Skin epidermis (tissue), 12 donors: ENCODE data around the gene GPR31.

Experiments
- H3K27ac ChIP-seq, 21 experiments: fragments of 200-600 bp; sonication (generic) in 11 of 21; one replicate each; pipeline ENCODE4 v1.5.0; 2020; ENCODE audit warnings: mild to moderate bottlenecking in 3 of 21, inconsistent platforms in 2 of 21, moderate library complexity in 2 of 21
- H3K4me3 ChIP-seq, 7 experiments: fragments of 200-600 bp; sonication (generic) in 2 of 7; one replicate each; pipeline ENCODE4 v1.5.0; 2020; ENCODE audit warnings: inconsistent platforms in 2 of 7, mild to moderate bottlenecking in 2 of 7, moderate library complexity in 1 of 7

GPR31 gene

GRCh38 chr6:167122041-167122826, 35.5 kb downstream of the GPR31 start:
- H3K27ac ChIP-seq = peak overlapping the region in 9 of 21 experiments; percentile 5 to 84 (median 60)
- H3K4me3 ChIP-seq = peak overlapping the region in 1 of 7 experiments; percentile 21

DNA sequence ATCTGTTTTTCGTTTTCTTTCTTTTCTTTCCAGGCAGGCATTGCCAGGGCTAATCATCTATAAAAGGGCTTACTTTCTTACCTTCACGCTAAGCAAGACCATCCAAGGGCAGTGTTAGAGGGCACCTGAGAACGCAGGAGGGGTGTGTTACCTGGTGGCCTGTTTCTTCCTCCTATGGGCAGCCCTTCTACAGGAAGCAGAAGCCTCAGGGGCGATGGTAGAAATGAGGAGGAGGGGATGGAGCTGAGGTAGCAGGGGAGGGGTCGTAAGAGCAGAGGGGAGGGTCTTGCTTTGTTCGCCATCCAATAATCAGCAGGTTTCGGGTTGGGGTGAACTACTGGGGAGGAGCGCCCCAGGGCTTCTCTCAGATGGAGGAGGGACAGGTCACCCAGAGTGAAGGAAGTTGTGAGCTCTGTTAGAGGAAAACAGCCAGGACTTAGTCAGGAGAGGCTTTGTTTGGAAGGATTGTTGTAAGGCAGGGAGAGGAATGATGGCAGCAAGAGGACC, 36.4 kb downstream of the GPR31 start:
- H3K27ac ChIP-seq = peak overlapping the region in 11 of 21 experiments; percentile 2 to 84 (median 50)
- H3K4me3 ChIP-seq = no peak overlapping the region

GRCh38 chr6:167120583-167120903, 37.2 kb downstream of the GPR31 start:
- Histone ChIP-seq H3K4me3 (no peak overlapping the region), H3K27ac (peak overlapping the region in 8 of 21 experiments; percentile 3 to 84 (median 65))

DNA sequence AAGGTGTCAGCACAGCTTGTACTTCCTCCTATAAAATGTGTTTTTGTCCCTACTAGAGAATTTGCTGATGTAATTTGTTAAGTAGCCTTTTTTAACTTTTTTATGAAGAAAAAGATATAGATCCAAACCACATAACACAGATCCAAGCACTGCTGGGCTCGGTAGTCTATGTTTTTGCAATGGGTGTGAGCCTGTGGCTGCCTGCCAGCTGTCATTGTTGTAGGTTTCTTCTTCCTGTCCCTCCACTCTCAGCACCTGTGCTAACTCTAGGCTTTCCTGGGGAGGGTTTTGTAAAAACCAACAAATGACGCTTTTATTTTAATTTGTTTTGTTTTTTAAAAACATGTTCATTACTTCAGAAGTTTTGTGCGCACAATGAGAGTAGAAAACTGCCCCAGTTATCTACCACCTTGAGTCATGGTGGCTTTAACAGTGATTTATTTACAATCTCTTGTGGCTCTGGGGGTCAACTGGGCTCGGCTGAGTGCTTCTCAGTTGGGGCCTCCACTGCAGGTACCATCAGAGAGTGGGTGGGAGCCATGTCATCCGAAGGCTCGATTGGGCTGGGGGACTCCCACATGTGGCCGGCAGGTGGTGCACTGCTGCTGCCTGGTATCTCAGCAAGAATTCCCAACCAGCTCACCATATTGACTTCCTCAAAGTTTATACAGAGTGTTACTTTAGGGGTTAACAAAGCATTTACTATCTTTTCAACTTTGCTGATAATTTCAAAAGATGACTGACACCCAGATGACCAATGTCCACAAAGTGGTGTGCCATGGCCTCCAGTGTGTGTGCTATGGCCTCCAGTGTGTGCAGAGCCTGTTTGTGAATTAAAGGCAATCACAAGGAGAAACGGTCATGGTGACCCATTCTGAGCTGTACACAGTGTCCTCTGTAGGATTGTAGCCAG, 37.9 kb downstream of the GPR31 start:
- Histone ChIP-seq H3K27ac (peak overlapping the region in 9 of 21 experiments; percentile 3 to 84 (median 63)), H3K4me3 (no peak overlapping the region)

DNA sequence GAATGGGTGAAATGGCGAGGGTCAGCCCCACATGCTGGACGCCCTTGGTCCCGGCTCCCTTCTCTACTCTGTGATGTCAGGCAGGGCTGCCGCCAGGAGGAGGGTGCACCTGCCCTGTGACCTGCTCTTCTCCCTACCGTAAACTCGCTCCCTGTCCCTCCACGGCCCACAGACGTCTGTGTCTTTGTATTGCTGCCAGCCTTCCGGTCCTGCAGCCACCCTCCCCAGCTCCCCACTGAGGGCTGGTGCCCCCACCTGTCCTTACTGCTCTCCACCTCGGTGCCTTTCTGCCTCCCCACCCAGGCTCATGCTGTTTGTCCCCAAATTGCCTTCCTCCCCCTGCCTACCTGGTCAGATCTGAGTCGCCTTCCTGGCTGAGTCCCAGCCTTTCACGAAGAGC, 38.9 kb downstream of the GPR31 start:
- H3K4me3 ChIP-seq = no peak overlapping the region
- peak overlapping the region in 12 of 21 experiments; percentile 18 to 84 (median 57) for H3K27ac ChIP-seq

GRCh38 chr6:167118006-167118405, 39.8 kb downstream of the GPR31 start:
- H3K27ac ChIP-seq = peak overlapping the region in 4 of 21 experiments; percentile 2 to 84 (median 46)

GRCh38 chr6:167116838-167117228, 40.9 kb downstream of the GPR31 start:
- Histone ChIP-seq H3K4me3 (no peak overlapping the region), H3K27ac (peak overlapping the region in 2 of 21 experiments; percentile 61 to 79)

More at GRCh38 chr6:167118006-167118405, 39.8 kb downstream of the GPR31 start:
- no peak overlapping the region for H3K4me3 ChIP-seq

DNA sequence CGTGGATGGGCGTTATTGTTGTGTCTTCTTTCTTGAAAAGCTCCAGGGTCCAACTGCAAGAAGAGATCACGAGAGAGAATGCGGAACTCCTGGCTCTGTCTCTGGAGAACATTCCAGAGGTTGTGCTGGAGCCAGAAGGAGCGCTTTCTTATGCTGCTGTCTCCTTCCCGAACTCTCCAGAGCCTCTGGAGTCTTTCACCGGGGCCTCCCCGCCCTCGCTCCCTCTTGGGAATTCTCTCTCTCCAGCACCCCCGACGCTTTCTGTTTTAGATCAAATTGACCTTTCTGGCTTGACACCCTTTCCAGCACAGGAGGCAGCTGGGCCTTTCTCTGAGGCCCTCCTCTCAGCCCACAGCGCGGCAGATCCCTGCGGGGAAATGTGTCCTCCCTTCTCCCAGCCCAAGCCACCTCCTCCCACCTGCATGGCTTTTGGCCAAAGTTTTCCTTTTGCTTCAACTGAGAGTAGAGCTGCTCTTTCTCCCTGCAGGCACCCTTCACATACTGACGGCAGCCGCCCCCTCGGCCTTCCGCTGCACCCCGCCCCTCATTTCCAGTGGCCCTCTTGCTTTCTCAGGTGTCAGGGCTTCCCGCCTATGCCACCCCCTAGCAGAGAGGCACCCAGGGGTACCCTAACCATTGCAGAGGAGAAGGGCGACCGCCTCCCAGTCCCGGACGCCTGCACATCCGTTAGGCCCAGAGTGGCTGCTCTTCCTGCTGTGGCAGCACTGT, 41.5 kb downstream of the GPR31 start:
- peak overlapping the region in 1 of 7 experiments; percentile 15 for H3K4me3 ChIP-seq
- H3K27ac ChIP-seq = peak overlapping the region in 4 of 21 experiments; percentile 5 to 79 (median 34)

GRCh38 chr6:167115054-167115453, 42.7 kb downstream of the GPR31 start:
- Histone ChIP-seq H3K4me3 (no peak overlapping the region), H3K27ac (peak overlapping the region in 4 of 21 experiments; percentile 32 to 72 (median 50))

DNA sequence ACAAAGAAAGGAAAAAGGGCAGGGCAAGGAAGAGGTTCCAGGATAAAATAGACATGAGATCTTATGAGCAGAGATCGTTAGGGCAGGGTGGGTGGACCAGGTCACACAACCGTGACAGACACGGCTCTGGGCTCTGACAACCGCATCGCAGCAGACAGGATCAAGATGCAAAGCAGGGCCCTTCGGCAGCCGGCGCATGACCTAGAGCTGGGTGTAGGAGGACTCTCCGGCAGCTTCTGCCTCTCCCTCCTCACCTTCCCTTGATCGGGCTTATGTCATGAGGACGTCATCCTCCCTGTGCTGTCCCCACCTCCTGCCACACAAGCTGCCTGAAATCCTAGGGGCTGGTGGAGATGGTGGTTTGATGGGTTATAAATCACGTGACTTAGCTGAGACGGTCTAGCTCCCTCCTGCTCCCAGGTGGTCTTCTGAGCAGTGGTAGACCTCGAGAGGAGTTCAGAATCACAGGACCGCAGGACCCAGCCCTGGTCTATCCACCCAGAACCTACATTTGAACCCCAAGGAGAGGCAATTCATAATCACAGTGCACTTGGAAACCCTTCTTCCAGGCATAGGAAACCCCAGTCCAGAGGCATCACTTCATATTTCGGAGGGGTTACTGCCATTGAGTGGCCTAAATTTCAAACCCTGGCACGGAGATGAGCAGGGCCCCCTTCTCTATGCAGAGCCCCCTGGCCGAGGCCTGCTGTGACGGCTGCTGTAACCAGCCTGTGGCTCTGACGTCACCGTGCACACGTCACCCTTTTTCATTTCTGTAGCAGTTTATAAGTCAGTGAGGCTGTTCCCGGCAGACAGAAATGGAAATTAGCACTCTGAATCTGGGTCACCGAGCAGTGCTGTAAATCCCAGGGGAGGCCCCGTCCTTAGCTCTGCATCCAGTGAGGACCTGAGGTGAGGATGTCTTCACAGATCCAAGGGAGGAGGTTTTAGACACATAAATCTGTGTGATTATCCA, 43.6 kb downstream of the GPR31 start:
- Histone ChIP-seq H3K4me3 (no peak overlapping the region), H3K27ac (peak overlapping the region in 7 of 21 experiments; percentile 12 to 84 (median 63))

DNA sequence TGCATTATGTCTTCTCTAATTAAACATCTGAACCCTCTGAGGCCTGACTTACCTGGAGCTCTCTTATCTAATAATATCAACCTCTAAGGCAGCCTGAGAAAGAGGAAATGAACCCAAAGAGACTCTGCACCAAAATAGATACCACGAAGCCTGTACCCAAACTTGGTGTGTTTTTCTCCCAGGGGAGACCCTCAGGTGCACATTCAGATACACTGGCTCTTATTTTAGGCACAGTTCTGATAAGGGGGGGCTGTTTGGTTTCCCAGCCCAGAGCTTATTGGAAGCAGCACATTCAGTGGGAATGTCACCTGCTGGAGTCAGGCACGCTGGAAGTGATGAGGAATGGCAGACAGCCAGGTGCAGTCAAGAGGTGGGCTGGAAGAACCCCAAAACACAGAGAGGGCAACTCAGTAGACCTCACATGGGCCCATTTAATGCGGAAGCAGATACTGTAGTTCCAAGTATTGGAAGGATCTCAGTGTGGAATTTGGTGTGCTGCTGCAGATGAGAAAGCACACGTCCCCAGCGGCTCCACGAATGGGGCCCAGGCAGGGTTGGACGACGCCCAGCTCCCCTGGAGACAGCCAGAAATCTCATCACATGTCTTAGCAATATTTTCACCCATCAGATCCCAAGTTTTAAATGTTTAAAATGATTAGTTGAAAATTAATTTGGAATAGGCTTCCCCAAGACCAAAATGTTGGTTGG, 44.6 kb downstream of the GPR31 start:
- H3K27ac ChIP-seq = peak overlapping the region in 7 of 21 experiments; percentile 12 to 84 (median 39)
- H3K4me3 ChIP-seq = peak overlapping the region in 3 of 7 experiments; percentile 5 to 28 (median 9)

DNA sequence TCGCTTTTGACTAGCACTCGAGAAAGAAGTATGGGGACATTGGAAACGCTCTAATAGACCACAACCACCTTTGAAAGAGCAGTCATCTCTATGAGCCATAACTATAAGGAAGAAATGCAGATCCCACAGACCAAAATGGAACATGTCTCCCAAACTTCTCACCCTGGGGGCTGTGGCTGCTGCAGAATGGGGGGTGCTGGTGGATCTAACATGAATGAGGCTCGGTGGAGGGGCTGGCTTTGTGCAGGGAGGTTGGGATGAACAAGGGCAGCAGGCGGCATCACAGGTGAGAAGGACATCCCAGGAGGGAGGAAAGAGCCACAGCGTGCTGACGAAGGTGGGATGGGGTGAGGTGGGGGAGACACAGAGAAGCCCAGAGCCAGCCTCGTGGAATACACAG, 45.4 kb downstream of the GPR31 start:
- Histone ChIP-seq H3K27ac (peak overlapping the region in 9 of 21 experiments; percentile 11 to 84 (median 47)), H3K4me3 (peak overlapping the region in 4 of 7 experiments; percentile 5 to 28 (median 9))

DNA sequence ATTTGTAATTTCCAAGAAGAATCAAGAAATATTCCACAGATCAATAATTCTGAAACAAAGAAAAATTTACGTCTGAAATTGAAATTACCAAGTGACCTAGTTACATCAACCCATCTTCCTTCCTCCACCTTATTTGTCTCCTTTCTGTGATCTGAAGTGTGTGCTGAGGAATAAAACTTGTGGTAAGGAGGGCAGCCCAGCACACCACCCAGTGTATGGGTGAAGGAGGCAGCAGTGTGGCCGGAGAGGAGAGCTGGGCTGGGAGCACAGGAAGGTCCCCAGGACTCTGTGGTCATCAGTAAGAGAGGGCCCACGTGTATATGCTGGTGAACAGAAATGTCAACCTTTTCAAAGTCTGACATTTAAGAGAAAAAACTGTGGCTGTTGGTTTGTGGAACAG, 46.2 kb downstream of the GPR31 start:
- peak overlapping the region in 4 of 21 experiments; percentile 19 to 84 (median 74) for H3K27ac ChIP-seq
- peak overlapping the region in 2 of 7 experiments; percentile 1 to 28 for H3K4me3 ChIP-seq

DNA sequence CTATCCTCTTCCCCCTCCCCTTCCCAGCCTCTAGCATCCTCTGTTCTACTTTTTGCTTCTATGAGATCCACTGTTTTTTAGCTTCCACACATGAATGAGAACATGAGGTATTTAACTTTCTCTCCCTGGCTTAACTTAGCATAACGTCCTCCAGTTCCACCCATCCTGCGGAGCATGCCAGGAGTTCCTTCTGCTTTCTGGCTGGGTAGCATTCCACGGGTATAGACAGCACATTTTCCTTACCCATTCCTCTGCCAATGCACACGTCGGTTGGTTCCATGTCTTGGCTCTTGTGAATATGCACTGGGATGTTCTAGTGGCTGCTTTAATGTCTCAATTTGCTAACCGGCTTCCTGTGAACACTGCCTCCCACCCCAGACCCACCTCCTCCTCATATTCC, 48.1 kb downstream of the GPR31 start:
- Histone ChIP-seq H3K4me3 (no peak overlapping the region), H3K27ac (no peak overlapping the region)

- H3K4me3 ChIP-seq = no peak overlapping the region
- H3K27ac ChIP-seq = no peak overlapping the region
Measured at GRCh38 chr6:167108278-167108677, 49.5 kb downstream of the GPR31 start.

DNA sequence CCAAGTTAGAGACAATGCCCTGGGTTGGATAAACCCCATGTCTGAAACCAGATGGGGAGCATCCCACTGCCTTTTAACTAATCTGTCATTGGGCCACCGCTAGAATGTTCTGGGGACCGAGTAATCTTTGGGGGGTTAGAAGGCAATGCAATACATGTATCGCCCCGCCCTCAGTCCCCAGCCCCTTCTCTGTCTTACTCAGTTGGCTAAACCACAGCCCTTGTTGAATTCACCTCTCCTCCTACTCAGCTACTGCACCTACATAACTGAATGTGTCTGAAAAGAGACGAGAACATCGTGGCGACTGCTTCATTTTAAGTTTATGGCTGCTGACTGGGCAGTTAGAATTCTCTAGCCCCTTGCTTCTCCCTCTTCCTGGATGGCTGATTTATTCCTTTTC, 50.0 kb downstream of the GPR31 start:
- H3K27ac ChIP-seq = no peak overlapping the region
- H3K4me3 ChIP-seq = no peak overlapping the region

- H3K4me3 ChIP-seq = no peak overlapping the region
- no peak overlapping the region for H3K27ac ChIP-seq
Measured at GRCh38 chr6:167106406-167106805, 51.4 kb downstream of the GPR31 start.
